ENCODE results near the gene HRC. TPM values are rescaled to one million over a fixed set of nuclear protein-coding genes. Genes with fewer than 3 reads are reported as not detected.
A peak's percentile ranks its signal among the peaks of the same experiment; 100 is the strongest.

The HRC gene
- total RNA-seq, 1 experiment from 2014 or later: not detected

- Mint-ChIP-seq H3K9me3 (ENCODE audit: unreplicated experiment) (no peaks in the 10 kb centered on the region), H3K36me3 (ENCODE audit: insufficient read depth, unreplicated experiment) (peaks cover 13% of the 10 kb centered on the region), H3K27ac (ENCODE audit: low read depth, unreplicated experiment) (no peak overlapping the region), H3K4me1 (ENCODE audit: insufficient read depth, unreplicated experiment) (peaks cover 42% of the 10 kb centered on the region), H3K27me3 (ENCODE audit: insufficient read depth, unreplicated experiment) (no peaks in the 10 kb centered on the region), H3K4me3 (ENCODE audit: unreplicated experiment) (peak overlapping the region; percentile 83)
- CTCF ChIA-PET: interaction anchor here (0.6 to 2.6 kb wide), 5 partner anchors 19 to 87 kb away, joined by 3 to 8 read pairs (median 4); no protein-coding TSS in a partner anchor
- intact Hi-C loops (cut with micrococcal nuclease): no loop called here
- BruUV-seq (replicated peaks): no TSS peak
- no peak for DNase-seq (ENCODE audit: unreplicated experiment)
- no peak for TF ChIP-seq CTCF (IDR thresholded peaks at IDR 0.05; ENCODE audit: unreplicated experiment)
- POLR2A ChIA-PET: interaction anchor here (0.5 to 2.4 kb wide), 3 partner anchors 12 to 526 kb away, joined by 3 to 8 read pairs (median 3); partner anchors contain the start of genes GYS1 and SCAF1
Observed at GRCh38 chr19:49116544-49116943, 38.7 kb downstream of the HRC start.

DNA sequence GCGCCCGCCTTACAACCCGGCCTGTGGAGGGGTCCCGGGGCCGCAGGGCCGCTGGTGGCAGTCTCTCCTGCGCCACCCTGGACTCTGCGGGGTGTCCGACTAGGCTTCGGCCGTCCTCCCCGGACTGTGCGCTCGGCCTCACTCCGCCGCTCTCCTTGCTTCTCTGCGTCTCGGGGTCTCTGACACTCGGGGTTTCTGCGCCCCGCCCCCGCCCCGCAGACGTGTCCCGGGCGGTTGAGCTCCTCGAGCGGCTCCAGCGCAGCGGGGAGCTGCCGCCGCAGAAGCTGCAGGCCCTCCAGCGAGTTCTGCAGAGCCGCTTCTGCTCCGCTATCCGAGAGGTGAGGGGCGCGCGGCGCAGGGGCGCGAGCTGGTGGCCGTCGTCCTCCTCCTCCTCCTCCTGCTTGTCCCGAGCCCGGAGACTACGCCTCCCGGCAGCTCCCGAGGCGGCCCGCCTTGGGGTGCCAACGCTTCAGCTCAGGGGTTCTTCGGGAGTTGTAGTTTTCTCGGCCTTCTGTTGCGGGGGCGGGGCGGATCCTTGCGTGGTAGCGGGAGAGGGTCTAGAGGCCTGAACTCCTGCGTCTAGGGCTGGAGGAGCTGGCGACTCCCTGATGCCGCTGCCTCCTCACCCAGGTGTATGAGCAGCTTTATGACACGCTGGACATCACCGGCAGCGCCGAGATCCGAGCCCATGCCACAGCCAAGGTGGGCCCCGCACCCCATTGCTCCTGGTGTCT lies 40.4 kb downstream of the HRC start:
- Mint-ChIP-seq H3K4me3 (ENCODE audit: unreplicated experiment) (peak overlapping the region; percentile 73), H3K36me3 (ENCODE audit: insufficient read depth, unreplicated experiment) (peaks cover 28% of the 10 kb centered on the region), H3K4me1 (ENCODE audit: insufficient read depth, unreplicated experiment) (peaks cover 34% of the 10 kb centered on the region), H3K27me3 (ENCODE audit: insufficient read depth, unreplicated experiment) (no peaks in the 10 kb centered on the region), H3K9me3 (ENCODE audit: unreplicated experiment) (no peaks in the 10 kb centered on the region), H3K27ac (ENCODE audit: low read depth, unreplicated experiment) (no peak overlapping the region)
- no peak for DNase-seq (ENCODE audit: unreplicated experiment)
- no peak for TF ChIP-seq CTCF (IDR thresholded peaks at IDR 0.05; ENCODE audit: unreplicated experiment)
- POLR2A ChIA-PET: interaction anchor here (0.6 to 2.2 kb wide), 17 partner anchors 9 to 755 kb away, joined by 3 to 8 read pairs (median 4); partner anchors contain the start of genes GYS1, RUVBL2 and TRPM4
- BruUV-seq (replicated peaks): no TSS peak
- CTCF ChIA-PET: interaction anchor here (0.5 to 3.8 kb wide), 15 partner anchors 9 to 122 kb away, joined by 3 to 22 read pairs (median 5); partner anchors contain the start of genes GYS1 and RUVBL2
- intact Hi-C loops (cut with micrococcal nuclease): loop anchor here (5.0 kb wide), 1 partner anchor 33 kb away; no protein-coding TSS in a partner anchor

DNA sequence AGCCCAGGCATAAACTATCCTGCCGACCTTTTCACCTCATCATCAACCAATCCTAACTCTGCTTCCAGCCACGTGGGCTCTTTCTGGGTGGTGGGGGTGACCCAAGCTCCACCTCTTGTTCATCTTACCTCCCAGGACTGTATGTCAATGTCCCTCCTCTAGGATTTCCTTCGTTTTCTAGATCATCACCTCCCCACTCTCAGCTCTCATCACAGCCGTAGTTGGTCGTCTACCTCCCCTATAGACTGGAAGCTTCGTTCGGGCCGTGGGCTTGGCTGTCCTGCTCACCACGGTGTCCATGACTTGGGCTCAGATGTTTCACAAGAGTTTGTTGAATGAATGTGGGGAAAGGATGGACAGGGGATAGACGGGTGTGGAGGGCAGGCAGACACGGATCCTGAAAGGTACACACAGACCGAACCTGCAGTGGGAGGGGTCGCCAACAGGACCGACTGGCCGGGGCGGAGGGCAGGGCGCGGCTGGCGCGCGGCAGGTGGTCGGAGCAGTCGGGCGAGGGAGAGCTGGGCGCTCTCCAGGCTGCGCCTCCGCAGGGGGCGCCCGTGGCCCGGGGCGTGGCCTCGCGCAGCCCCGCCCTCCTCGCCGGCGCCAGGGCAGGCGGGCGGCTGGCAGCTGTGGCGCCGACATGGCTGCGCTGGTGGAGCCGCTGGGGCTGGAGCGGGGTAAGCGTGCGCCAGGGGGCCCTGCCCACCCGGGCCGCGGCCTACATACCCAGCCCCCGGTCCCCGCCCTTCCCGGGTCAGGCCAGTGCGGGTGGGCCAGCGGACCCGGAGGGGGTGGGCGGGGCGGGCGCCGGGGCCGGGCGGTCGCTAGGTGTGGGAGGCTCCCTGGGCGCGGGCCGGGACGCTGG lies 41.2 kb downstream of the HRC start, which contains the start of gene LIN7B:
Gene LIN7B, plus strand, starts transcription at position 609 of the 868 bp plus-strand sequence. Its CDS starts 35 bp downstream, at position 644.
- peak within 1 kb of the TSS; percentile 73 for H3K4me3 Mint-ChIP-seq (ENCODE audit: unreplicated experiment)
- CTCF ChIA-PET: interaction anchor here (0.7 to 3.8 kb wide), 16 partner anchors 9 to 121 kb away, joined by 3 to 22 read pairs (median 5); partner anchors contain the start of genes GYS1 and RUVBL2
- no peaks in the 10 kb centered on the region for H3K27me3 Mint-ChIP-seq (ENCODE audit: insufficient read depth, unreplicated experiment)
- H3K4me1 Mint-ChIP-seq (ENCODE audit: insufficient read depth, unreplicated experiment): peaks cover 34% of the 10 kb centered on the region
- peak; percentile 30 for TF ChIP-seq CTCF (IDR thresholded peaks at IDR 0.05; ENCODE audit: unreplicated experiment)
- H3K9me3 Mint-ChIP-seq (ENCODE audit: unreplicated experiment): no peaks in the 10 kb centered on the region
- BruUV-seq (replicated peaks): no TSS peak
- no peak within 1 kb of the TSS for H3K27ac Mint-ChIP-seq (ENCODE audit: low read depth, unreplicated experiment)
- POLR2A ChIA-PET: interaction anchor here (0.9 to 2.2 kb wide), 15 partner anchors 9 to 755 kb away, joined by 3 to 8 read pairs (median 4); partner anchors contain the start of genes GYS1, RUVBL2 and TRPM4
- peak; percentile 62 for DNase-seq (ENCODE audit: unreplicated experiment)
- intact Hi-C loops (cut with micrococcal nuclease): loop anchor here (5.0 kb wide), 1 partner anchor 33 kb away; no protein-coding TSS in a partner anchor
- peaks cover 36% of the 10 kb centered on the region for H3K36me3 Mint-ChIP-seq (ENCODE audit: insufficient read depth, unreplicated experiment)

Measured in MCF 10A (cell line).